Suppressor macrophage treated with lipopolysaccharide for 1 hour (primary cell): Measurements from ENCODE around the gene TTLL3.

Source experiments
- DNase-seq, 3 donors: peaks; one replicate each; pipeline ENCODE4 v3.0.0-alpha.2; 2020 to 2022

Gene TTLL3

DNA sequence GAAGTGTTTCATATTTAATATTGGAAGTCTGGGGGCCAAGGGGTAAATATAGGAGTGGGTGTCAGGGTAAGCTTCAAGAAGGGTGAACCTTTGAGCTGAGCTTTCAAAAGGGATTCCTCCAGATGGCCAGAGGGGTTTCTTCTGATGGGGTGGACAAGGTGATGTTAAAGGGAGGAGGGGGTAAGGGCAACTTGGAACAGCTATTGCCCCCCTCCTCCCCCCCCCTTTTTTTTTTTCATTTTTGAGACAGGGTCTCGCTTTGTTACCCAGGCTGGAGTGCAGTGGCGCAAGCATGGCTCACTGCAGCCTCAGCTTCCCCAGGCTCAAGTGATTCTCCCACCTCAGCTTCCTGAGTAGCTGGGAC, 2.1 kb upstream of the TTLL3 start:
- DNase-seq: no peak

DNA sequence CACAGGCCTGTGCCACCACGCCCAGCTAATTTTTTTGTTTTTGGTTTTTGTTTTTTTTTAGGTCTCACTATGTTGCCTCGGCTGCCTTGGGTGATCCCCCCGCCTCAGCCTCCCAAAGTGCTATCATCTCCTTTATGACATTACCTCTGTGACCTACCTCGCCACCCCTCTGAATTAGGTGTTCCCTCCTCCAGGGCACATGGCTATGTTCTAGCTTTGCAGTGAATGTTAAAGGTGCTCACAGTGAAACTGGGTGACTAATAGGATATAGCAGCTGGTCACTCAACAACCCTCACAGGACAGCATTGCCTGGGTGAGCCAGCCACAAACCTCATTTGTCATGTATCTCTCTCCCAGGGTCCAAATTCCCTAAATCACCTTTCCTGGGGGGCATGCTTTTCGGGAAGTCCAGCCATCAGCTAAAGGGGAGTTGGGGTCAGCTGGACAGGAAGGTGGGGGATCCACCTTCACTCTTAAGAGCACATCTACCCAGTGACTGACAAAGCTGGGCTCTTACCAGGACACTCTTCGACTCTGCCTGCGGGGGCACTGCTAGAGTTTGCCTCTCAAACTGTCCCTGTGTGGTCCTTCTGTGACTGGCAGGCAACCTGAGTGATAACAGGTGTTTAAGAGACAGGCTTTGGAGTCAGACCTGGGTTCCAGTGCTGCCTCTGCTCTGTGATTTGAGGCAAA, 1.6 kb upstream of the TTLL3 start:
- DNase-seq: peak in 2 of 3 donors; percentile 26 to 32

DNA sequence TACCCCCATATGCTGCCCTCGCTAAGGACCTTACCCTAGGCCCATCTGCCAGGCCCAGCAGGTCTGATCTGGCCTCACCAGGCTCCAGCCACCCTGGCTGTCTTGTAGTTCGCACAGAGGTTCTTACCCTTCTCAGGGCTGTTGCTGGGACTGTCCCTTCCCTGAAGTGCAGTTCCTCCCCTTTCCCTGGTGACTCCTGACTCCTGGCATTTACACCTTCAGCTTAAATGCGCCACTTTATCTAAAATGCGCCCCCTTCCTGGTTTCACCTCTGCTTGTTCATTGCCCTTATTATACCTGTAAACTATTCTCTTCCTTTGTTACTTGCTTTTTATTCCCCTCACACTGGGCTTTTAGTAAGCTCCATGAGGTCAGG, 835 bp upstream of the TTLL3 start:
- DNase-seq: peak in 2 of 3 donors; percentile 12 to 29

DNA sequence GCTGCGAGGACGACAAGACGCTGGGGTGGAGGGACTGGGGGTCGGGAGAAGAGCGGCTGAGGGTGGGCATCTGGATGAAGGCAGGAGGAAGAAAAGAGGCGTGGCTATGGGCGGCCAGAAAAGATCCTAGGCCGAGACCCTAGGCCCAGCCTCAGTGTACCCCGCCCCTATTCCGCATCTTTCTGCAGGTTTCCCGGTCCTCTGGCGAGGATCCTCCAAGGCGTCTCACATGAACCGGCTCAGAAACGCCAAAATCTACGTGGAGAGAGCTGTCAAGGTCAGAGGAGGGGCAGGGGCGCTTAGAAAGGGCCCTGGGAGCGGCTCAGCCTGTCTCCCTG, 340 bp downstream of the TTLL3 start:
- DNase-seq: no peak

DNA sequence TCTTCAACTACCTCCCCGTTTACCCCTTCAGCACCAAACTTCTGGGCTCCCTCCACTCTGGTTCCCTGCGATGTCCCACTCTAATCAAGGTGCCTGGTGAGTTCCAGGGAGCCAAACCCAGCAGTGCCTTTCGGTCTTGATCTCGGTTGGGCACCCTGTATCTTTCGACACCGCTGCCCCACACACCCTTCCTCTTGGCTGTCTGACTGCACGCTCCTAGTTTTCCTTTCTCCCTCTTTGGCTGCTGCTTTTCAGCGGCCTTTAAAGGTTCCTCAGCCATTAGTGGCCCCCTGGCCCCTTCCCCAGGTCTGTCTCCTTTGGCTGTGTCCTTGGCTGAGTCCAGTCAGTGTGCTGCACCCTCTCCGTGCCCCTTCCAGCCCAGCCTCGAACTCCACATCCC, 784 bp downstream of the TTLL3 start:
- no peak for DNase-seq

DNA sequence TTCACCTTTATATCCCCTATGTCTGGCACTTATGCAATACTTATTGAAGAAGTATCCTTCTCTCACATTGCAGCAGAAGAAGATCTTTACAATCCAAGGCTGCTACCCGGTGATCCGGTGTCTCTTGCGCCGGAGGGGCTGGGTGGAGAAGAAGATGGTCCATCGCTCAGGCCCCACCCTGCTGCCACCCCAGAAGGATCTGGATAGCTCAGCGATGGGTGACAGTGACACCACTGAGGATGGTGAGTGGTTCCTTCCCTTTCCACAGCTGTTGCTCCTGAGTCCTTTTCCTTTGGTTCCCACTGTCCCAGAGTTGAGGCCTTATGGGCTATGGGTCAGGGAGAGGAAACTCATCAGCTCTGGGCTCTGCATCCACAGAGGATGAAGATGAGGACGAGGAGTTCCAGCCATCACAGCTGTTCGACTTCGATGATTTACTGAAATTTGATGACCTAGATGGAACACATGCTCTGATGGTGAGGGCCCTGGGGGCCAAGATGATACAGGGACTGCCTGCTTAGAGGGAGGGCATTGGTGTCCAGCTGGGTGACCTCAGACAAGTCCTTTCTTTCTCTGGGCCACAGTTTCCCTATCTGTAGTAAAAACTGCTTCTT, 2.9 kb downstream of the TTLL3 start:
- no peak for DNase-seq

DNA sequence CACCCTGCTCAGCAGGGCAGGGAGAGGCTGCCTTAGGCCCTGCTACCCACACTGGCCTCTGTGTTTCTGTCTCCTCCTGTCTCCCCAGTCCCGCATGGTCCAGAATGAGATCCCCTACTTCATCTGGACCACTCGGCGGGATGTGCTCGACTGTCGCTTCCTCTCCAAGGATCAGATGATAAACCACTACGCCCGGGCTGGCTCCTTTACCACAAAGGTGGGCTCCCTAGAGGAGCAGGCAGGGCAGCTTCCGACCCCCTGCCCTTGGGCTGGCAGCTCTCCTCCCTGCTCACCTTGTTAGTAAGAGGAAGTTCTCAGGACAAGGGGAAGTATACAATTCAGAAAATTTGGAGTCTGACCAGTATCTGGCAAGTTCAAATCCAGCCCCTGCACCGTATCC, 5.9 kb downstream of the TTLL3 start:
- DNase-seq: no peak

DNA sequence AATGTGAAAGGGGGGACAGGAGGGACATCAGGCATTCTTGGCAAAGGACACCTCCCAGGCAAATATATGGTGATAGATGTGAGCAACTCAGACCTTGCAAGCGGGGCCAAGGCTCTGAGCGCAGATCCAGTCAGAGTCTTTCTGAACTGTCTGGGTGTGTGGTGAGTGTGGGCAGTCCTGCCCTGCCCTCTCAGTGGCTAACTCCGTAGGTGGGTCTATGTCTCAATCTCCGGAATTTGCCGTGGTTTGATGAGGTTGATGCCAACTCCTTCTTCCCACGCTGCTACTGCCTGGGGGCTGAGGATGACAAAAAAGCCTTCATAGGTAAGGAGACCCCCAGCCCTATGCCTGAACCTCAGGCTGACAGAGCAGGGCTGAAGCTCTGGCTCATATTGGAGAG, 7.4 kb downstream of the TTLL3 start:
- DNase-seq: peak; percentile 28 to 39 (median 33)

DNA sequence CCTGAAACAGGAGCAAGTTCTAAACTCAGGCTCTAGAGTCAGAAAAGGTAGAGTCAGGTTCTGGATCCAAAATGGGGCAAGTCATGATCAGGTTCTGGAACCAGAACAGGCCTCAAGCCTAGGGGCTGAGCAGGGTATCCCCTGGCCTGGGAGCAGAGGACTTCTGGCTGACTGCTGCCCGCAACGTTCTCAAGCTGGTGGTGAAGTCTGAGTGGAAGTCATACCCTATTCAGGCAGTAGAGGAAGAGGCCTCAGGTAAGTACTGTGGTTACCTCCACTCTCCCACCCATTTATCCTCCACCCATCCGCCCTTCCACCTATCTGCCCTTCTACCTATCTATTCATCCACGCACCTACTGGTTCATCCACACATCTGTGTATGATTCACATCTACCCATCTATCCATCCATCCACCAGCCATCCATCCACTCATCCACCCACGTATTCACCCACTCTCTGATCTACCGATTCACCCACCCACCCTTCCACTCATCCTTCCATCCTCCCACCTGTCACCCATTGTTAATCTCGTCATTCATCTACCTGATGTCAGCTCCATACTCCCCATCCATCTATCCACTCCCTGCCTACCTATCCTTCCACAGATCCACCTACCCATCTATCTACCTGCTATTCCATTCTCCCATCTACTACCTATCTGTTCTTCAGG, 8.7 kb downstream of the TTLL3 start:
- no peak for DNase-seq

DNA sequence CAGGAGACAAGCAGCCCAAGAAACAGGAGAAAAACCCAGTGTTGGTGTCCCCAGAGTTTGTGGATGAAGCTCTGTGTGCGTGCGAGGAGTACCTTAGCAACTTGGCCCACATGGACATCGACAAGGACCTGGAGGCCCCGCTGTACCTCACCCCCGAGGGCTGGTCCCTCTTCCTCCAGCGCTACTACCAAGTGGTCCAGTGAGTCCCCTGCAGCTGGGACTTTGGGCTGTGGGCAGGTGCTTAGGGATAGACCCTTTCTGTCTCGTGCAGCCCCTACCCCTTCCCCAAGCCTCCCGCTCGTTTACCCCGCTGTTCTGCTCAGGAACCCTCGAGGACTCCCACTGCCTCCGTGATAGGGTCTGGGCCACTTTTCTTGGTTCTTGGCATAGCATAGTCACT, 10.5 kb downstream of the TTLL3 start:
- DNase-seq: no peak

DNA sequence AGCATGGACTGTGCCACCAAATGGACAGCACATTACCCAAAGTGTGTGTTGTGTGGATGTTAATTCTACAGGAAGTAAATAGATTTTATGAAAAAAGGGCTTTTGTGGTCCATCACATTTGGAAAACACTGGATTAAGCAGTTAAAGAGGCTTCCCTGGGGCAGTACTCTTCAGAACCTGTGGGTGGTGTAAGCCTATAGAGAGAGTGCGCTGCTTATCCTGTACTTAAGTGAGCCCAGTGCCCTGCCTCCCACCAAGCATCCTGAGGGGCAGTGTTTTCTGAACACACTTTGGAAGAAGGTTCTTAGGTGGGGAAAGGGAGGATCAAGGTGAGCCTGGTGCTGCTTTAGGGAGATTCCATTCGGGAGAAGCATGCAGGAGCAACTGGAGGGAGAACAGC, 10.9 kb downstream of the TTLL3 start:
- no peak for DNase-seq

DNA sequence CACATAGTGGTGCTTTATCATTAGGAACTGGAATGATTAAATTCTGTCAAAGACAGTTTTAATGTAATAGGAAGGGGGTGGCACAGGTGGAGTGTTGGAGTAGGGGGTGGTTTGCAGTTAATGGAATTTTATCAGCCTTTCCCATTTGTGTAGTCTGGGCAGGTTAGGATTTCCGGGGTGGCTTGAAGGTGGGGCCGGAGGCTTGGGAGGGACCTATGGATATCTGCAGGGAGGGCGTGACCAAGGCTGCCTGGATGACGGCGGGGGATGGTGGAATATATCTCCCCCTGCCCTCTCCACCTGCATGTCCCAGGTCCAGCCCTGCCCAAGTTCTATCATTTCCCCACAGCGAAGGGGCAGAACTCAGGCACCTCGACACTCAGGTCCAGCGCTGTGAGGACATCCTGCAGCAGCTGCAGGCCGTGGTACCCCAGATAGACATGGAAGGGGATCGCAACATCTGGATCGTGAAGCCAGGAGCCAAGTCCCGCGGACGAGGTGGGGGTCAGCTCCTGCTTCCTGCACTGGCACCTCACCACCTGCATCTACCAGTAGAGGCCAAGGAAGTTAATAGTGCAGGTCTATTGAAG, 15.5 kb downstream of the TTLL3 start:
- no peak for DNase-seq

DNA sequence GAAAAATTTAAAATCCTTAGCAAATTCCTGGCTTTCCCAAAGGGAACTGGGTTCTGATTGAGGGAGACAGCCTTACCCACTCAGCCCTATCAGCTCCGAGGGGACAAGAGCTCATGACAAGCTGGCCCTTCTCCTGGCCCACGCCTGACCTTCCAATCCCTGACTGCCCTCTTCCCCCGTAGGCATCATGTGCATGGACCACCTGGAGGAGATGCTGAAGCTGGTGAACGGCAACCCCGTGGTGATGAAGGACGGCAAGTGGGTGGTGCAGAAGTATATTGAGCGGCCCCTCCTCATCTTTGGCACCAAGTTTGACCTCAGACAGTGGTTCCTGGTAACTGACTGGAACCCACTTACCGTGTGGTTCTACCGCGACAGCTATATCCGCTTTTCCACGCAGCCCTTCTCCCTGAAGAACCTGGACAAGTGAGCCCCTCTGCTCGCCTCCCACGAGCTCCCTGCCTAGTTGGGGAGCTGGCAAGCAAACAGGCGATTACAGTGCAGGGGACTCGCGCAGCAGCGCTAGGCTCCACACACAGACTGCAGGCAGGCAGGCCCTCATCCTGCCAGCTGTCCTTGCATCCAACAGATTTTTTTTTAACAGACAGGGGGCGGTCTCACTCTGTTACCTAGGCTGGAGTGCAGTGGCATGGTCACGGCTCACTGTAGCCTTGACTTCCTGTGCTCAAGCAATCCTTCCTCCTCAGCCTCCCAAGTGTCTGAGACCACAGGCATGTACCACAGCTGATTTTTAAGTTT, 16.9 kb downstream of the TTLL3 start:
- DNase-seq: peak; percentile 17 to 31 (median 28)

DNA sequence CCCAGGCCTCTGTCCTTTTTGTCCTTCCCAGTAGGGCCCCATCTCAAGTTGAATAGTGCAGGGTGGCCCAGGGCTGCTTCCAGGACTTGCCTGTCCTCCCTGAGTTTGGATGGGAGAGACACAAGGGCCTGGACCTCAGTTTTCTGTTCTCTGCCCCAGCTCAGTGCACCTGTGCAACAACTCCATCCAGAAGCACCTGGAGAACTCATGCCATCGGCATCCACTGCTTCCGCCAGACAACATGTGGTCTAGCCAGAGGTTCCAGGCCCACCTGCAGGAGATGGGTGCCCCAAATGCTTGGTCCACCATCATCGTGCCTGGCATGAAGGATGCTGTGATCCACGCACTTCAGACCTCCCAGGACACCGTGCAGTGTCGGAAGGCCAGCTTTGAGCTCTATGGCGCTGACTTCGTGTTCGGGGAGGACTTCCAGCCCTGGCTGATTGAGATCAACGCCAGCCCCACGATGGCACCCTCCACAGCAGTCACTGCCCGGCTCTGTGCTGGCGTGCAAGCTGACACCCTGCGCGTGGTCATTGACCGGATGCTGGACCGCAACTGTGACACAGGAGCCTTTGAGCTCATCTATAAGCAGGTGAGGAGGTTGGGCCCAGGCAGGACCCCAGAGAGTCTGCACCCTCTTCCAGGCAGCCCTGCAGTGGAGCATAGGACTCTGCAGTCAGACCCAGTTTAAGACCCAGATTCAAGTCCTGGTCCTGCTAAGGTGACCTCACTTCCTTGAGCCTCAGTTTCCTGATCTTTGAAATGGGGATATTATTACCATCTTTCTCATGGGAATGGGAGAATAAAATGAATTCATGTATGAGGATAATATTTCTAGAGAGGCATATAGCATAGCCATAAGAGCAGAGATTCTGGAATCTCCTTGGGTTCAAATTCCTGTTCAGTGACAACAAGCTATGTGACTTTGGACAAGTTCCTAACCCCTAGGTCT, 19.0 kb downstream of the TTLL3 start:
- DNase-seq: no peak

DNA sequence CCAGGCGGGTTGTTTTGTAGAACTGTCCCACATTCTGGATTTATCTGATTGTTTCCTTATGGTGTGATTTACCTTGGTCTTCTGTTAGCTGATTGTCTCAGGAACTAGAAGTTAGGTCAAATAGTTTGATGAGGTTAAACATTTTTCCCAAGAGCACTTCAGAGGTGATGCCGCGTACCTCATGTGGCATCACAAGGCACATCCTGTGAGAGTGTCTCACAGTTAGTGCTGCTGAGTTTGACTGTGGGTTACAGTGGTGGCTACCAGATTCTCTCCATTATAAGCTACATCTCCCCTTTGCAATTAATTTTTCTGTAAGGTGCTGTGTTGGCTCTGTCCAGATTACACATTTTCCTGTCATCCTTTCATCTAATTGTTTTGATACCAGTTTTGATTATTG, 21.2 kb downstream of the TTLL3 start:
- DNase-seq: no peak

DNA sequence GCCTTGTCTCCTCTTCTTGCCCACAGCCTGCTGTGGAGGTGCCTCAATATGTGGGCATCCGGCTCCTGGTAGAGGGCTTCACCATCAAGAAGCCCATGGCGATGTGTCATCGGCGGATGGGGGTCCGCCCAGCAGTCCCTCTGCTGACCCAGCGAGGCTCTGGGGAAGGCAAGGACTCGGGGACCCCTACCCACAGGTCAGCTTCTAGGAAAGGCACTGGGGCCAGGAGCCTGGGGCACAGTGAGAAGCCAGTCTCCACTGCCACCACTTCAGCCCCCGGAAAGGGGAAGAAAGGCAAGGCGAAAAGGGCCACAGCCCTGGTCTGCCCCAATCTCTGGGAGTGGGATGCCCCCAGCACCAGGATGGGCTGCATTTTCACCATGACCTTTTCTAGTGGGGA, 23.0 kb downstream of the TTLL3 start:
- DNase-seq: no peak

DNA sequence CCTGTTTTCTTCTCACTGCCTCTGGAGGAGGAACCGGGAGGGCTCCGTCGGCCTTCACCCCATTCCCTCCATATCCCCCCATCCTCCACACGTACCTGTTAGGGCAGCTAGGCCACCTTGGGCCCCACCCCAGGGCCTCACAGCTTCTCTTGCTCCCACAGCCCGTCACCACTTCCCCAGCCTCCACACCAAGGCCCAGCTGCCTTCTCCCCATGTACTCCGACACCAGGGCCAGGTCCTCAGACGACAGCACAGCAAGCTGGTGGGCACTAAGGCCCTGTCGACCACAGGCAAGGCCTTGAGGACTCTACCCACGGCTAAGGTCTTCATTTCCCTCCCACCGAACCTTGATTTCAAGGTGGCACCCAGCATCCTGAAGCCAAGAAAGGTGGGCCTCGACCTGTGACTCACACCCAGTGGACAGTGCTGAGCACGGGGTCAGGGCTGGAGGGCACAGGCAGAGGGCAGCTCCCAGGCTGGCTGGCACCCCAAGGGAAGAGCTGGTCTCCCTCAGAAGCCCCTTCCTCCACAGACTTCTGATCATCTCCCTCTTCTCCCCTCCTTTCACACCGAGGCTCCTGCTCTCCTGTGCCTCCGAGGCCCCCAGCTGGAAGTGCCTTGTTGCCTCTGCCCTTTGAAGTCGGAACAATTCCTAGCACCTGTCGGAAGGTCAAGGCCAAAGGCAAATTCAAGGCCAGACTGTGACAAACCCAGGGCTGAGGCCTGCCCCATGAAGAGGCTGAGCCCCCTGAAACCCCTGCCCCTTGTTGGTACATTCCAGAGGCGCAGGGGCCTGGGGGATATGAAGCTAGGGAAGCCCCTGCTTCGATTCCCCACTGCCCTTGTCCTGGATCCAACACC, 24.7 kb downstream of the TTLL3 start:
- no peak for DNase-seq

DNA sequence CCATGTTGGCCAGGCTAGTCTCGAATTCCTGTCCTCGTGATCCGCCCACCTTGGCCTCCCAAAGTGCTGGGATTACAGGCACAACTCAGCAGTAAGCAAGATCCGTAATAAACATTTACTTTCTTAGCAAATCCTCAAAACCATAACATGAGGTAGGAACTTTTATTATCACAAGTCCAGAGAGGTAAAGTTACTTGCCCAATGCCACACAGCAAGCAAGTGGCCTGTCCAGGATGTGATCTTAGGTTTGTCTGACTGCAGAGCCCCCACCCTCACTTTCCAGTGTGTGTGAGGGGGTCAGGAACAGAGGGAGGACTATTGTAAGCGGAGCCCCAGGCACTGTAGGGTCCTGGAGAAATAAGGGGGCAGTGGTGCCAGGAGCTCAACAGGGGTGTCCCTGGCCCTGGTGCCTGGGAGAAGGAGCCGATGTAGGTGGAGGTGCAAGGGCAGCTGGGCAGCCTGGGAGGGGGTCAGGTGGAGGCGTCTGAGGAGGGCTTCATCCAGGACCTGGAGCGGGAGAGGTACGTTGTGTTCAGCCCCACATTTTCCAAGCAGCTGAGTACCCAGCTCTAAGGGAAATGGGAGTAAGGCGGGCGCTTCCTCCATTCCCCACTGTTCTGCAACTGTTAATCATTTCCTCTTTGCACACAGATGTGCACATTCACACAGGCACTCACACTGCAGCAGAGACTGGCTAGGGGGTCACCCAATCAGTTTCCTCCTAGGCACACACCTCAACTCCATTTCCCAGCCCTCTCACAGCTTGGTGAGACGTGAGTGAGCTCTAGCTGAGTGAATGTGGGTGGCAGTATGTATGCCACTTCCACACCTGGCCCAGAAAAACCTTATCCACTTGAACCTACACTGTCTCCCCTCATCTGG, 27.9 kb downstream of the TTLL3 start:
- DNase-seq: peak in 2 of 3 donors; percentile 21 to 23

DNA sequence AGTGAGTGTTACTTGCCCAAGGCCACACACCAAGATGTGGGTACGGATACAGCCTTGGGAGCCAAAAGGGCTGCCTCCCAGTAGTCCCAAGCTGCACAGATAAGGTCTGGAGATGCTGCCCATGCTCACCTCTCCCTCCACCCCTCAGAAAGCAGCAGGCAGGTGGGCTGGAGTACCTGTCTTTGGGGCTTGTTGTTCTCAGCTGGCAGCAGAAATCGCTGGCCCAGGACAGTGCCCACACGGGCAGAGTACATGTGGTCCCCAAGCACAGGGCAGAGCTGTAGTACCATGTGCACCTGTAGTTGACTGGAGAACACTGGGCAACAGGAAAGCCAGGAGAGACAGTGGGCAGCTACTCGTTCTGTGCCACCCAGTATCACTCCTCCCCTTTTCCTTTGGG, 28.8 kb downstream of the TTLL3 start:
- no peak for DNase-seq

DNA sequence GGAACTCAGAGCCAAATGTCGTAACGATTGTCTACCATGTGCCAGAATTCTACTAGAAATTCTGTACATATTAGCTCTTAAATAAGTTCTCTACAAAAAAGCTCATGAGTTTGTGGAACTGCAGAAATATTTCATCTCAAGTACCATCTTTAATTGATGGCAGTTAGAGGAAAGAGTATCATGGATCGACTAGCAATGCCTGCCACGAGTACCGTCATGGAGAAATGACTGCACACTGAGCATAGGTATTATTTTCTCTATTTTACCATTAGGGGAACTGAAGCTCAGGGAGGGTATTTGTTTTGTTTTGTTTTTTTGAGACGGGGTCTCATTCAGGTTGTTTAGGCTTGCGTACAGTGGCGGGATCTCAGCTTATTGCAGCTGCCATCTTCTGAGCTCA, 31.0 kb downstream of the TTLL3 start:
- no peak for DNase-seq
